Ammon's horn (tissue), 1 donor: ENCODE results near the gene SNX12.
A peak's percentile ranks its signal among the peaks of the same experiment; 100 is the strongest.
"Not testable (repeated sequence)": the region's sequence is repeated elsewhere in the genome, so short reads cannot be mapped to it uniquely, and the experiment has no call there.

ENCODE experiments used
- DNase-seq: peaks from one replicate; pipeline ENCODE4 v3.0.0-alpha.2; 2016; ENCODE audit warnings: low spot score

Gene SNX12

DNA sequence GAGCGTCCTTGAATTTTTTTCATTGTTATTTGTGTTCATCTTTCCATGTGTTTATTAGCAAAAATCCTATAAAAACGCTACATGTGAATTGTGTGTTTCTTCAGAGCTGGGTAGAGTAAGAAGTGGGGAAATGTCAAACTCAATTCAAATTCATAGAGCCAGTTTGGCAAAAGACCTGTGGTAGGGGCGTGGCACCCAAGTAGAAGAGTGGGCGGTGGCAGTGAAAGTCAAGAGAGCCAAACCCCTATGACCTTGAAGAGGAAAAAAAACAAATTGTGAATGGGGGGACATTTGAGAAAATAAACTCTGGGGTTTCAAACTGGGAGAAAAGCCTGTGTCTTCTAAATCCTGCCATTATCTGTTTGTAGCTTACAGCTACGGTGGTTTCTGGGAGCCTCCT, 23.1 kb upstream of the SNX12 start:
- no peak for DNase-seq

DNA sequence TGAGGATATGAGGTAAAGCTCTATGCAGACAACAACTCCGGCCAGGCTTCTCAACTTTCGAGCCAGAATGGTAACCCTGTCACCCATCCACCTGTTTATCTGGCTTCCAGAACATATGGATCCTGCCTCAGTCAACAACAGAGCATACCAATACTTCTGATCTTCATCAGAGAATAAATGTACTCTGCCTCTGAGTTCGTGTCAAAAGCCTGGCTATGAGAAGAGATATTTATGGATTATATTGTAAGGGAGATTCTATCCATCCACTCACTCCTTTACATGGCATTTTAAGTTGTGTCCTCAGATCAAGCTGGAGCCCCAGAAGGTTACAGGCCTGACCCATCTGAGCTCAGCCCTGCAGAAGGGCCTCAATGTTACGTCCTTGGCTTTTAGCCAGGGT, 17.8 kb upstream of the SNX12 start:
- DNase-seq, result no peak

DNA sequence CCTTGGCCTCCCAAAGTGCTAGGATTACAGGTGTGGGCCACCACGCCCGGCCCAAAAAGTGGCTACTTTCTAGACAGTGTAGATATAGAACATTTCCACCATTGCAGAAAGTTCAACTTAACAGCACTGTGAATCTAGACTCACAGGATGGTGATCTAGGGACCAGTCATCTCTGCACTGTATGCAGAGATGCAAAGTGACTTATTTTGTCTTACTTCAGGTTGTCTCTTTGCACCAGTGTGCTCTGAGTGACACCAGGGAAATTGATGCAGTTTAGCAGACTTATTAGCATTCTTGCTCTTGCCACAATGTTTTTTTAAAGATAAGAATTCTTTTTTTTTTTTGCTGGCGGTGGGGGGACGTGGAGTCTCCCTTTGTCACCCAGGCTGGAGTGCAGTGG, 14.7 kb upstream of the SNX12 start:
- no peak for DNase-seq

DNA sequence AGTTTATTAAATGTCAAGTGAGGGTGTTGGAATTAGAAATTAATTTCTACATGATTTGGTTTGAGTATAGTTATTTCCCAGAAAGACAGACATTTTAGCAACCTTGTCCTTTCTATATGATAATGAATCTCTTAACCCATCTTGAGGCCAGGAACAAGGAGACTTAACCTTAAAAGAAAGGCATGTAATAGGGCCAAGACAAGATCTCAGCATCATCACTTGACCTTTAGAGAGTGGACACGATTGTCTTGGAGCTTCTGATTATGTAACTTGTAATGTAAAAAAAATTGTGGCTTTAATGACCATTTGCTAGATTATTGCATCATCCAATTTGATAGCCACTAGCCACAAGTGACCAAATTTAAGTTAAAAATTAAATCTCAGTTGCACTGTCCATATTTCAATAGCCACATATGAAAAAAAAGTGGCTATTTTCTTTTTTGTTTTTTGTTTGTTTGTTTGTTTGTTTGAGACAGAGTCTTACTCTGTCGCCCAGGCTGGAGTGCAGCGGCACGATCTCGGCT, 14.1 kb upstream of the SNX12 start:
- DNase-seq, result no peak

DNA sequence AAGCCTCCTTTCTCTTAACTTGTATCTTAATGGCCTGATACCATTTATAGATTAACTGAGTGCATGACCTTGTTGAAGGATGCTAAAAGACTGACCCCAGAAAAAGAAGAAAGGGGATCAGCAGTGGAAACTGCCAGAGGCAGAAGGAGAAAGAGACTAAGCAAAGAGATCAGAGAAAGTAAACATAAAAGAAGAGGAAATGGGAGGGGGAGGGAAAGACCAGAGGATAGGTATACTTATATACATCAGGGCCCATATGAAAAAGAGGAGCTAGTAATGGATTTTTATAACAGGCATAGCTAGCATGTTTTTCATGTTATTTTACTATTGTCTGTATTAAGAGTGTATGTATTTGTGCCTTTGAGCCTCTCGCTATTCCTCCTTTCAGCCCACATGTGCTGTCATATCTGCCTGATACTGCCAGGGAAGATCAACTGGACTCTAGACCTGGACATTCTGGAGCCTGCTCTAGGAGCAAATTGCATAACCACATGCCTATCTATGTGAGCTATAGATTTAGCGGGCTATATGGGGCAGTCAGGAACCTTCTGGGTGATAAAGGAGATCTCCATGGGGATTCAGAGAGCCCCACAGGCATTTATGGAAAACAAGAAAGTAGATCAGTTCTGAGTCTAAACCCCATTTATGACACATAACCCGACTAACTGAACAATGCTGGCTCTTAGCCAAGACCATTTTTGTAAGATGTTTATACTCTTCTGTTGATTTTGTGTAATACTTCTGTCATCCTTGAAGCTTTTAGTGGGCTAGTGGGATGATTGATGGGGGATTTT, 13.4 kb upstream of the SNX12 start:
- DNase-seq, result no peak

DNA sequence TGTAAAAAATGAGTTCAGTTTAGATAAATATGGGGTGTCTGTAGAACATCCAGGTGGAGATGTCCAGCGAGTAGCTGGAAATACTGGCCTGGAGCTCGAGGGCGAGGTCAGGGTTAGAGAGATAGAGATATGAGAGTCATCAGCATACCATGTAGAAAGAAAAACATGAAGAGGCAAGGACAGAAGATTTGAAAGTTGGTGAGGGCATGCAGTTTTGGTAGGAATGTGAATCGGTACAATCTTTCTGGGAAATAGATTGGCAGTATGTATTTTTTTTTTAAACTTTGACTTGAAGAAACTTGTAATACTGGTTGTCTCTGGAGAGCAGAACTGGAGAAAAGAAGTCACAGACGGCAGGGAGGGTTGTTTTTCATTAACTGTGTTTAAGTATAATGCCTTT, 2.4 kb upstream of the SNX12 start:
- no peak for DNase-seq

DNA sequence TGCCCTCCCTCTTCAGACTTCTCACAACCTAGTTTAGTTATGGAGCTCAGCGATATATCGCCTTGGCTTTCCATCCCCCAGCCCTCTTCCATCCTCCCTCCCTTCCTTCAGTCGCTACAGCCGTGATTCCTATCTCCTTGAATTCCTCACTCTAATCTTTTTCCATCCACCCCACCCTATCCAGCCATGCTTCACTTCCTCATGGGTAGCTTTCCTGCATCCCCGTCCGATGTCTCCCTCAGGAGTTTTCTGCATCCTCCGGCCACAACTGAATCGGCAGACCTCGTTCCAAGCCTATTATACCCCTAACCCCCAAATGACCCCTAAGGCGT, 456 bp downstream of the SNX12 start:
- no peak for DNase-seq

DNA sequence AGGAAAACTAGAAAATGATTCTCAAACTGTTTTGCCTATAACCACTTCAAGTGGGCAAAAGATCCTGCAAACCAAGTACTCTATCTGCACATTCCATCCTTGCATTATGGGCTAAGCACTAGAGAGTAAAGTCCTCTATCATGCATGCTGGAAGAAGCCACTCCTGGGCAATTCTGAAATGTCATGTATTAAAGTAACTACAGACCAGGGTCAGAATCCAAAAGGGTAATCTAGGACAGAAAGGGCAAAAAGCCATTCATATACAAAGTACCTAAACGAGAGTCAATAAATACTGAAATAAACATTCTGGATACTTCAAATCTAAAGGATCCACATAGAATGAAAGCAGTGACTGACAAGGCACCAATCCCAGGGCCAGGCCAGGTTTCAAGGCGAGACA, 1.0 kb downstream of the SNX12 start:
- no peak for DNase-seq

DNA sequence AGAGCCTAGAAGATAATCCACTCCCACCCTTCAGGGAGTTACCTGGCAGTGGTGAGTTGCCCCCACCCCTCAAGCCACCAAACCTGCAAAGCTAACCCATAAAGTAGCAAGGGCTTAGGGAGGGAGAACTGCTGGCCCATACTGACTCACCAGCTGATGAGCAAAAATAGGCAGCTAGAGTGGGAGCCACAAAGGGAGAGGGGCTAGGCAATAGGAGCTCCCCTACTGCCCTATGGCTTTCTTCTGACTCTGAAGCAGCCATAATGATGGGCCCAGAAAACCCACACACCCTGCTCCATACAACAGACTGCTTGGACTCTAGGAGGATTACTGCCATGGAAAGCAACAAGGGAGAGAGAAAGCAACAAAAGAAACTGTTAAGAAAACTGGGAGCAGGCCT, 8.0 kb downstream of the SNX12 start:
- no peak for DNase-seq

DNA sequence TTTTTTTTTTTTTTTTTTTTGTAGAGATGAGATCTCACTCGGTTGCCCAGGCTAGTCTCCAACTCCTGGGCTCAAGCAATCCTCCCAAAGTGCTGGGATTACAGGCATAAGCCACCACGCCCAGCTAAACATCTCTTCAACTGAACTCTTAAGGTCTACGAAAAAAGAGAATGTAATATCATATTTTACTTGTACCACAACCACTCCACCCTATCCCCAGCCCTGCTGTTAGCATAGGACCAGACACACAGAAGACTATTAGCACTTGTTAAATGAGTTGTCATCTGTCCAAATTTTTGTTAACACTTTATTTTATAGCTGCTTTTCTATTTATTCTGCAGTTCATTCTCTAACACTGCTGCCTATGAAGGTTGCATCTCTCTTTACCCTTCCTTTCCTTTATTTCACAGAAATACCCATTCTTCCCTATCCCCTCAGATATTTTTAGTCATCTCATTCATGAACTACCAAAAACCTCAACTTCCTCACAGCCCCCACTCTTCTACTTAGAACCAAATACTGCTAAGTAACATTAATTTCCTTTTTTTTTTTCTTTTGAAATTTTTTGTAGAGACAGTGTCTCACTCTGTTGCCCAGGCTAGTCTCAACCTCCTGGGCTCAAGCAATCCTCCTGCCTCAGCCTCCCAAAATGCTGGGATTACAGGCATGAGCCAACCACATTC, 10.1 kb downstream of the SNX12 start:
- no peak for DNase-seq

DNA sequence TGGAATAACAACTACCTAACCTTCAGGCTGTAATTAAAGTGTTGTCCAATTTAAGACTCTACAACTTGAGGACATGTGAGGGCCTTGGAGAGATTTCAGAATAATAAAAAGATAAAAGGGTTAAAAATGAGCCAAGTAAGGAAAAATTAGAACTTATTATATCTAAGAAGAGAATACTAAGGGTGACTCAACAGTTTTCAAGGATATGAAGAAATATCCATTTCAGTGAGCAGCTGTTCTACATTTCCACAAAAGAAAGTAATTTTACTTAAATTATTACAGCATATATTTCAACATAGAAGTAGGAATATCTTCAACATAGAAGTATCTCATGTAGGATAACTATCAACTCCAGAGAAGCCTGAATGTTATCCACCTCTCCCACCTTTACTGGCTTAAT, 11.3 kb downstream of the SNX12 start:
- DNase-seq, result no peak

DNA sequence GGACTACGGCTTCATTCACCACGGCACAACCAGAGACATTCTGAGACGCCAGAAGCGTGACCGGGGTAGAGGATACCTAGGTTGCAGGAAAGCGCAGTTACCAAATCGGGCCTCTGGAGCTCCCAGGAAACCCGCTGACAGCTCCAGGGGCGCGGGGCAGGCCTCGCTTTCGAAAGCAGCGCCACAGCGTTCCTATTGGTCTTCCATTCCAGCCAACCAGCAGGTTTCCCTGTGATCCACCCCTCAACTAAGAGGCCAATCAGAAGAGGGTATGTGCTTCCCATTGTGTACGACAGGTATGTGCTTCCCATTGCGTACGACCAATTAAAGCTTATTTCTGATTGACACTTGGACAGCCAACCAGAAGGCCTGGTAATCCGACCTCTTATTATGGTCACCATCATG, 14.9 kb downstream of the SNX12 start:
- peak; percentile 2 for DNase-seq

DNA sequence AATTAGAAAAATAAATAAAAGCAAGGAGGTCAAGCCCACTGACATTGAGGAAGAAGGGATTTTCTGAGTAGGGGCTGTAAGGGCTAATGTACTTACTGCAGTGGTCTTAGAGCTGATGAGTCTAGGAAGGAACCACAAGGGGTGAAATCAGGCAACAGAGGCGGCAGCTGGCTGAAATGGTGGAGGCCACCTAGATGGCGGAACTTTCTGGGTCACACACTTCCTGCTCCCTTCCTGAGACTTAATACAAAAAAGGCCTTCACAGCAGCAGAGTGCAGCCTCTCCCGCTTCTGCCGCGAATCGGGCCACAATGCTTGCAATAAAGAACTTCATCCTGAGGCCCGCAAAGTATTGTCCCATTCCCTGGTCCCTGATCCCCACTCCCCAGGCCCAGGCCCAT, 15.4 kb downstream of the SNX12 start:
- no peak for DNase-seq

DNA sequence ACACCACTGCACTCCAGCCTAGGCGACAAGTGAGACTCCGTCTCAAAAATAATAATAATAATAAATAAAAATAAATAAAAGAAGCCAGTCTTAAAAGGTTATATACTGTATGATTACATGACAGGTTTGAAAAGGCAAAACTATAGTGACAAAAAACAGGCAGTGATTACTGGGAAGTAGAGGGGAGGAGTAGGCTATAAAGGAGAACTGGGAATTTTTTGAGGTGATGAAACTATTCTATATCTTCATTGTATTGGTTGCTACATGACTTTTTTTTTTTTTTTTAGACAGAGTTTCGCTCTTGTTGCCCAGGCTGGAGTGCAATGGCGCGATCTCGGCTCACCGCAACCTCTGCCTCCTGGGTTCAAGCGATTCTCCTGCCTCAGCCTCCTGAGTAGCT, 20.2 kb downstream of the SNX12 start:
- DNase-seq, result not testable (repeated sequence)

DNA sequence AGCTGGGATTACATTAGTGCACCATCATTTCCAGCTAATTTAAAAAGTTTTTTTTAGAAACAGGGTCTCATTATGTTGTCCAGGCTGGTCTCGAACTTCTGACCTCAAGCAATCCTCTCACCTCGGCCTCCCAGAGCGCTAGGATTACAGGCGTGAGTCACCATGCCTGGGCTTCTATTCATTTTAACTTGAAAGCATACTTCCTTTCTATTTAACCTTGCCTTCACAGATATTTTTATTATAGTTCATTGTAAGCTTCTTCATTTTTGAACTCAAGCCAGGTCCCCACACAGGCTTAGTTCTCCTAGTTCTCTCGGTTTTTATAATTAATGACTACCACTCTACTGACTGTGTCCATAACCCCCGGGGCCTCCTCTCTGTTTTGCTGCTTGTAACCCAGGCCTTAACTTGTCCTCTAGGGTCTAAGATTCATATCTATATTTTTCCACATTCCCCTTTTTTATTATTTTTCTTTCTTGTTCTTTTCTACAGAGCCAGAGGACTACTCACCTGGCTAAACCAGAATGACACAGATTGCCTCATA, 50.7 kb downstream of the SNX12 start:
- DNase-seq, result no peak
